Spleen (tissue), 11 donors: ENCODE data around the gene TTC28. TPM values are rescaled to one million over a fixed set of nuclear protein-coding genes. Genes with fewer than 3 reads are reported as not detected.

Source experiments
- DNase-seq: peaks from one replicate; pipeline ENCODE4 v3.0.0-alpha.2; 2020
- H3K27ac ChIP-seq, 8 donors: fragments of 200-600 bp; sonication (generic) in 7 of 8; 1 replicate in 4 of 8; 2 replicates in 4 of 8; pipeline versions ENCODE4 v1.5.0 to v1.8.0; 2016 to 2021; ENCODE audit warnings: inconsistent platforms in 4 of 8, mild to moderate bottlenecking in 4 of 8, moderate library complexity in 1 of 8
- H3K27me3 ChIP-seq, 7 donors: fragments of 200-600 bp; sonication (generic) in 6 of 7; replicated peaks in 1 of 7; 1 replicate in 4 of 7; 2 replicates in 3 of 7; pipeline versions ENCODE4 v1.5.0 to v1.8.0; 2016 to 2021; ENCODE audit warnings: inconsistent platforms in 3 of 7, mild to moderate bottlenecking in 1 of 7
- H3K36me3 ChIP-seq, 6 donors: fragments of 200-600 bp; sonication (generic) in 5 of 6; 1 replicate in 4 of 6; 2 replicates in 2 of 6; pipeline versions ENCODE4 v1.5.0 to v1.8.0; 2016 to 2021; ENCODE audit warnings: inconsistent platforms in 2 of 6
- H3K4me1 ChIP-seq, 6 donors: fragments of 200-600 bp; sonication (generic) in 5 of 6; 1 replicate in 3 of 6; 2 replicates in 3 of 6; pipeline versions ENCODE4 v1.5.0 to v1.8.0; 2016 to 2021; ENCODE audit warnings: inconsistent platforms in 3 of 6
- H3K4me3 ChIP-seq, 8 donors: fragments of 200-600 bp; sonication (generic) in 7 of 8; 1 replicate in 4 of 8; 2 replicates in 4 of 8; pipeline versions ENCODE4 v1.5.0 to v1.8.0; 2016 to 2021; ENCODE audit warnings: inconsistent platforms in 4 of 8, mild to moderate bottlenecking in 4 of 8, moderate library complexity in 2 of 8
- H3K9me3 ChIP-seq, 8 donors: fragments of 200-600 bp; sonication (generic) in 7 of 8; 1 replicate in 4 of 8; 2 replicates in 4 of 8; pipeline versions ENCODE4 v1.5.0 to v1.8.0; 2016 to 2021; ENCODE audit warnings: inconsistent platforms in 4 of 8
- POLR2A ChIP-seq, 3 donors: fragments of 450-650 bp; IDR thresholded peaks; one replicate each; pipeline ENCODE4 v1.5.1; 2017; ENCODE audit warnings: antibody characterized with exemption in 3 of 3, mild to moderate bottlenecking in 1 of 3
- POLR2AphosphoS5 ChIP-seq, 3 donors: sonication (generic); formaldehyde crosslinking; IDR thresholded peaks; one replicate each; pipeline ENCODE4 v1.5.1; 2017; ENCODE audit warnings: antibody characterized with exemption in 3 of 3
- WGBS, 5 donors: extraction: QIAGEN DNeasy Blood & Tissue Kit in 3 of 5; methylation state at CpG; one replicate each; pipeline versions ENCODE4 v1.1.5 to v1.1.7; 2013 to 2018; 5-methylcytosine and 5-hydroxymethylcytosine counted together
- intact Hi-C: fragments of 100-400 bp; cut with DNase I; formaldehyde crosslinking; loops from one replicate; pipeline ENCODE4 v1.15.0; 2023; ENCODE audit warnings: low total_unique reads
- polyA plus RNA-seq, 3 donors: library from polyadenylated mRNA; stranded (reverse); fragments of 200-250 nt; gene quantifications; one replicate each; pipeline ENCODE4 v1.2.1, GENCODE V29; 2013
- total RNA-seq, 7 donors: library from RNA; depleted of rRNA in 3 of 7; stranded (reverse); fragments of >200 nt in 3 of 7; fragmentation: NEBNext Ultra II Directional in 4 of 7; extraction: Animal tissue kit (Norgen Biotek cat#: 25700) in 4 of 7; gene quantifications; one replicate each; pipeline versions ENCODE4 v1.1.0 to v1.2.1, GENCODE V29; 2016 to 2021
- TF ChIP-seq, protein P1 (sequence below), 11 experiments: fragments of 200-600 bp in 7 of 11; fragments of 450-650 bp in 4 of 11; sonication (generic) in 4 of 11; IDR thresholded peaks in 8 of 11; conservative IDR thresholded peaks in 3 of 11; 1 replicate in 7 of 11; 2 replicates in 4 of 11; pipeline versions ENCODE4 v1.4.0 to v1.8.0; 2016 to 2021; ENCODE audit warnings: antibody characterized with exemption in 11 of 11, inconsistent platforms in 4 of 11, mild to moderate bottlenecking in 1 of 11
- donor health status: healthy with polysubstance abuse.
- donor health status: DM: no; HTN: no; CAD: no; lungs with moderate emphysema.
- donor health status: DM: no; HTN: no; CAD: no.
- donor health status: Bipolar disorder and iron deficiency.
- donor health status: healthy.
- donor health status: DM: no; HTN: no; CAD: no.
- donor health status: DM: yes; HTN: yes; CAD: no.

Gene TTC28
- total and polyA plus RNA-seq, 10 donors: 0.62 to 69.0 (median 33.5) TPM

- 93 to 96% (median 96%) methylated on average over 15 of the region's 15 CpGs for WGBS, 5 donors
- no peak for DNase-seq
These were observed 713.2 kb downstream of the TTC28 start for GRCh38 chr22:27966168-27967064.

DNA sequence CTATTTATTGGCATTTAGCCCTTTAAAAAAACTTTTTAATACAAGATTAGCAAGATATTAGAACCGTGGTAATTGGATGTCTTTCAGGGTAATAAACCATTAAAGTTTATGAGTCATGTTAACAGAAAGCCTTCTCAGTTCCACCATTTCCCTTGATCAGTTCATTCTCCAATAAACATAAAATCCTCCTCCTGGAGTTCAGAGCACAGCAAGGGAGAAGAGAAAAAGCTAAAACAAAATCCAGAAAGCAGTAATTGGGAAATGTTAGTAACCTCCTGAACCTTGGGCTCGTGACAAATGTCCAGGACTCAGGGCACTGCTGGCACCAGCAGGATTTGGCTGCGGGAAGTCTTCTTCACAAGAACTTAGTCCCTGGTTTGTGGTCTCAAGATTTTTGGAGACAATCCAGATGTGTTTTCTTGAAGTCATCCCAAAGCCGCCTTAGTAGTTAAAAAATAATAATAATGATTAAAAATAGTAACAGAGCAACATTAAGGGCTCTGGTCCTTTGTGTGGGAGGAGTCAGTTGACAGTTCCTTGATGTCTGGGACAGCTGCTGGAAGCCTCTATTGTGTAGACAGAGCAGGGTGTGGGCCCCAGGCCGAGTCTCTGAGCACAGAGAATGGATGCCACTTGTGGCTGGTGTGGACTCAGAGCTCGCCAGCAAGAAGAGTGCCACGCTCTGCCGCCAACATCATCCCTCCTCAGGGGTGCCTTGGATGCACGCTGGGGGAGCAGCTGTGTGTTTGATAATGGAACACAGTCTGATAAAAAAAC, 717.2 kb downstream of the TTC28 start:
- WGBS, 5 donors: 70 to 83% (median 78%) methylated on average over 9 of the region's 9 CpGs
- peaks cover 0 to 2% (median 0%) of the 10 kb centered on the region in 6 donors for H3K4me1 ChIP-seq
- H3K4me3 ChIP-seq: no peak overlapping the region
- no peaks in the 10 kb centered on the region for H3K9me3 ChIP-seq
- intact Hi-C loops: no loop called here
- H3K27ac ChIP-seq: no peak overlapping the region
- TF ChIP-seq, protein P1, sequence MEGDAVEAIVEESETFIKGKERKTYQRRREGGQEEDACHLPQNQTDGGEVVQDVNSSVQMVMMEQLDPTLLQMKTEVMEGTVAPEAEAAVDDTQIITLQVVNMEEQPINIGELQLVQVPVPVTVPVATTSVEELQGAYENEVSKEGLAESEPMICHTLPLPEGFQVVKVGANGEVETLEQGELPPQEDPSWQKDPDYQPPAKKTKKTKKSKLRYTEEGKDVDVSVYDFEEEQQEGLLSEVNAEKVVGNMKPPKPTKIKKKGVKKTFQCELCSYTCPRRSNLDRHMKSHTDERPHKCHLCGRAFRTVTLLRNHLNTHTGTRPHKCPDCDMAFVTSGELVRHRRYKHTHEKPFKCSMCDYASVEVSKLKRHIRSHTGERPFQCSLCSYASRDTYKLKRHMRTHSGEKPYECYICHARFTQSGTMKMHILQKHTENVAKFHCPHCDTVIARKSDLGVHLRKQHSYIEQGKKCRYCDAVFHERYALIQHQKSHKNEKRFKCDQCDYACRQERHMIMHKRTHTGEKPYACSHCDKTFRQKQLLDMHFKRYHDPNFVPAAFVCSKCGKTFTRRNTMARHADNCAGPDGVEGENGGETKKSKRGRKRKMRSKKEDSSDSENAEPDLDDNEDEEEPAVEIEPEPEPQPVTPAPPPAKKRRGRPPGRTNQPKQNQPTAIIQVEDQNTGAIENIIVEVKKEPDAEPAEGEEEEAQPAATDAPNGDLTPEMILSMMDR (IDR thresholded peaks at IDR 0.05 in 8 of 11, conservative IDR thresholded peaks at IDR 0.05 in 3 of 11): no peak
- TF ChIP-seq POLR2A (IDR thresholded peaks at IDR 0.05): no peak
- no peak for TF ChIP-seq POLR2AphosphoS5 (IDR thresholded peaks at IDR 0.05)
- no peak for DNase-seq
- H3K27me3 ChIP-seq: no peaks in the 10 kb centered on the region
- H3K36me3 ChIP-seq: no peaks in the 10 kb centered on the region

More at GRCh38 chr22:27966168-27967064, 713.2 kb downstream of the TTC28 start:
- Histone ChIP-seq H3K27me3 (no peaks in the 10 kb centered on the region), H3K36me3 (no peaks in the 10 kb centered on the region), H3K4me3 (no peak overlapping the region), H3K9me3 (peaks cover 0 to 22% (median 9%) of the 10 kb centered on the region in 8 donors), H3K27ac (no peak overlapping the region), H3K4me1 (peaks cover 0 to 2% (median 0%) of the 10 kb centered on the region in 6 donors)
- TF ChIP-seq, protein P1 (IDR thresholded peaks at IDR 0.05 in 8 of 11, conservative IDR thresholded peaks at IDR 0.05 in 3 of 11): no peak
- TF ChIP-seq POLR2A (IDR thresholded peaks at IDR 0.05): no peak
- no peak for TF ChIP-seq POLR2AphosphoS5 (IDR thresholded peaks at IDR 0.05)
- intact Hi-C loops: no loop called here

GRCh38 chr22:27961680-27962079, 718.0 kb downstream of the TTC28 start:
- Histone ChIP-seq H3K36me3 (no peaks in the 10 kb centered on the region), H3K27me3 (no peaks in the 10 kb centered on the region), H3K9me3 (peaks cover 0 to under 1% (median 0%) of the 10 kb centered on the region in 8 donors), H3K4me1 (peaks cover 0 to 2% (median 0%) of the 10 kb centered on the region in 6 donors), H3K27ac (no peak overlapping the region), H3K4me3 (no peak overlapping the region)
- DNase-seq: no peak
- 77 to 98% (median 93%) methylated on average over 1 of the region's 1 CpG for WGBS, 5 donors
- no peak for TF ChIP-seq POLR2AphosphoS5 (IDR thresholded peaks at IDR 0.05)
- TF ChIP-seq, protein P1 (IDR thresholded peaks at IDR 0.05 in 8 of 11, conservative IDR thresholded peaks at IDR 0.05 in 3 of 11): no peak
- TF ChIP-seq POLR2A (IDR thresholded peaks at IDR 0.05): no peak
- intact Hi-C loops: no loop called here
